ENCODE measurements around the gene HOXC9.

The HOXC9 gene

DNA sequence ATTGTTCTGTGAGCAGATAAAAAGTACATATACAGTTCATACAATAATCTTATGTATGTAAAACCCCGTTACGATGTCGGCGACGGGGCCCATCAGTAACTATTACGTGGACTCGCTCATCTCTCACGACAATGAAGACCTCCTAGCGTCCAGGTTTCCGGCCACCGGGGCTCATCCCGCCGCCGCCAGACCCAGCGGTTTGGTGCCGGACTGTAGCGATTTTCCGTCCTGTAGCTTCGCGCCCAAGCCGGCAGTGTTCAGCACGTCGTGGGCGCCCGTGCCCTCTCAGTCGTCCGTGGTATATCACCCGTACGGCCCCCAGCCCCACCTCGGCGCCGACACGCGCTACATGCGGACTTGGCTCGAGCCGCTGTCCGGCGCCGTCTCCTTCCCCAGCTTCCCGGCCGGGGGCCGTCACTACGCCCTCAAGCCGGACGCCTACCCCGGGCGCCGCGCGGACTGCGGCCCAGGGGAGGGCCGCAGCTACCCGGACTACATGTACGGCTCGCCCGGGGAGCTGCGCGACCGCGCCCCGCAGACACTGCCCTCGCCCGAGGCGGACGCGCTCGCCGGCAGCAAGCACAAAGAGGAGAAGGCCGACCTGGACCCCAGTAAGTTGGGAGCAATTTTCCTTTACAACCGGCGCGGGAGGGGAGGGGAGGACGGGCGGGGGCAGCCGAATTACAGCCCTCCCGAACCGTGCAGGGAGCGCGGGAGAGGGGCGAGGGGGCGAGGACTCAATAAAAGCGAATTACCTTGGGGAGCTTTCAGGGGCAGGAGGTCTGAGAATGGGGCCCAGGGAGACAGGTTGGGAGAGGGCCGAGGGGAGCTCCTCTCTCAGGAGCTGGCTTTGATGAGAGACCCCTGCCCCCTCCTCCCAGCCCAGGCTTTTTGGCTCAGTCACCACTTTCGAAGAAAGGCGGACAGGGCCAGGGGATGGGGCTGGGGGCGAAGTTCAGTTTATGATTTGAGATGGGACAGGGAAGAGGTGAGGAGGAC lies at the start of gene HOXC9:
TSS of gene HOXC9 (plus strand) at position 46 of the 999 bp plus-strand sequence. CDS start at position 74, 28 bp downstream.
- DNase-seq = no peak

DNA sequence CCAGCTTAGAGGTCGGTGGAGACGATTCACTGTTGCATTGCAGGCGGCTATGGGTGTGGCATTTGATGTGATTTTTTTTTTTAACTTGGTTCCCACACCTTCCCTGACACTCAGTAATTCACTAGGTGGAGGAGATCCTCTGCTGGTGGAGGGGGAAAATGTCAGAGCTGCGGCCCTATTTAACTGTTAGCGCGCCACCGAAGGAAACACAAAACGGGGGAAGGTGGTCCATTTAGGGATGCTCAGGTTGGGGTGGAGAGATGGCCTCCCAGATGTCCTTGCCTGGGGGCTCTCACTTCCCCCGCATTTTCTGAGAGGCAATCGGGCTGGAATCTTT lies 49.6 kb upstream of the HOXC9 start:
- no peak for DNase-seq

DNA sequence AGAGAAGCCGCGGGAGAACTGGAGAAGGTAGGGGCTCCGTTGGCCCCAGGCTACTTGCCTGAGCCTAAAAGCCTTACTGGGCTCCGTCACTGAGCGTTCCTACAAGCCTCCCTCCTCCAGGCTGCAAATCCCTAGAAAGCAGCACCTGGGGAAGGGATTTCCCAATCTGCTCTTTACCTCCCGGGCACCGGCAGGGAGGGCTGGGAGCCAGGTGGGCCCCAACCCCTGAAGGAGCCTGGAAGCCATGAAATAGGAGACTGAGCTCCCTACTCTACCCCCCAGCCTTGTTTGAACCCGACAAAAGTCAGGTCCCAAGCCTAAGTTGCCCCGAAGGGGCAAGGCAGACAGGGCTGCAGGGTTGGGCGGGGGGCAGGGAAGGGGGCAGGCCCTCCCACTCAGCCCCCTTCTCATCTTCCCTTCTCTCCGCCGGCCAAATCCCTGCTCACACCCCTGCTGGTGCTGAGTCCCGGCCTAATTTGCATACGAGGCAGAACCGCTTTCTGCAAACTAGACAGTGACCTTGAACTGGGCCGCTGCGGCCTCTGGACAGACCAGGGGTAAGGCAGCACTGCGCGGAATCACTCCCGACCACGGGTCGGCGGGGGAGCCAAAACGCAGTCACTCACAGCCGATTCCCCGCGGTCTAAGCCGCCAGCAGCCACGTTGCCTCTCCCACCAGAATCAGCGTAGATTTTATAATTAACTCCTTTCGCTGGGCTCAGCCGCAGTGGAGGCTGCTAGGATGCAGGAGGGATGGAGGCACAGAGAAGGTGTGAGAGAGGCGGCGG lies 49.0 kb upstream of the HOXC9 start:
- no peak for DNase-seq

DNA sequence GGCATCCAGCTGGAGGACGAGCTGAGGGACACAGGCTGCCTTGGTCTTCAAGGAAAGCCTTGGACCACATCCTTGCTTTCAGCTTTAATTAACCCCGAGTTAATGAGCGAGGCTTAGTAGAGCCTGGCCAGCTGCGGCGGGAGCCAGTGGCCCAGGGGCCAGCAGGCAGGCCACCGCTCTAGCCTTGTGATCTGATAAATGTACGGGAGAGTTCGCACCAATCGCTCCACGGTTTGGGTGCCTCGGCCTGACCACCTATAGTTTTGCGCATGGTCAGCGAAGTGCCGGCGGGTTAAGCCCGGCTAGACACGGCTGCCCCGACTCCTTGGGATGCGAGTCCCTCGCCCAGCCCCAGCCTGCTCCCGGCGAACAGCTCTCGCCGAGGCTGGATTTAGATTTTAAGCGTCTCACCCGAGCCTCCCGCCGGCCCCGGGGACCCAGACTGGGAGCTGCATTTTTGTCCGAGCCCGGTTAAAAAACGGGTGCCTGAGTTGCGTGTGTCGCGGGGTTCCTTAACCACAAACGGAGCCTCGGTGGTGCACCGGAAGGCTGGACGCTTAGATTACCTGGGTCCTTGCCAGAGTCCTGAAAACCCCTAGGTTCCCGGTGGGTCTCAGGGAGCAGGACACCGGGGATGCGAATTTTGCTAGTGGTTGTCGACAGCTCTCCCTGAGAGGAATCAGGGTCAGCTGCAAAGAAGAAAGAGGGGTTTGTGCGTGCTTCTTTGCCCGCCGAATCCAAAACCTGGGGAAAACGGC lies 48.2 kb upstream of the HOXC9 start:
- DNase-seq = no peak

DNA sequence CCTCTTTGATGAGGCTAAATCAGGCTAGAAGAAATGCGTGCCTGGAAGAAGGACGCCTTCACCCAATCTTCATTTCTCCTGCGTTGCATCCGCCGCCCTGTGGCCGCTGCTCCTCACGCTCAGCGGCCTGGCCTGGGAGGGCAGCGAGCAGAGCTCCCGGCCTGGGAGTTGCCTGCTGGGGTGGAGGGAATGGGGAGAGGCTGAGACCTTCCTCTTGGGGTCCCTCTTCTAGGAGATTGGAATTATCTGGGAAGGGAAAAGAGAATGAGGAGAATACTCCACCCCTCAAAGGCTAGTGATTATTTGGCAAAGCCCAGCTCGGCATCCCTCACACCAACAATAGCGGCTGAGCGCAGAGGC lies 47.6 kb upstream of the HOXC9 start:
- DNase-seq = no peak

DNA sequence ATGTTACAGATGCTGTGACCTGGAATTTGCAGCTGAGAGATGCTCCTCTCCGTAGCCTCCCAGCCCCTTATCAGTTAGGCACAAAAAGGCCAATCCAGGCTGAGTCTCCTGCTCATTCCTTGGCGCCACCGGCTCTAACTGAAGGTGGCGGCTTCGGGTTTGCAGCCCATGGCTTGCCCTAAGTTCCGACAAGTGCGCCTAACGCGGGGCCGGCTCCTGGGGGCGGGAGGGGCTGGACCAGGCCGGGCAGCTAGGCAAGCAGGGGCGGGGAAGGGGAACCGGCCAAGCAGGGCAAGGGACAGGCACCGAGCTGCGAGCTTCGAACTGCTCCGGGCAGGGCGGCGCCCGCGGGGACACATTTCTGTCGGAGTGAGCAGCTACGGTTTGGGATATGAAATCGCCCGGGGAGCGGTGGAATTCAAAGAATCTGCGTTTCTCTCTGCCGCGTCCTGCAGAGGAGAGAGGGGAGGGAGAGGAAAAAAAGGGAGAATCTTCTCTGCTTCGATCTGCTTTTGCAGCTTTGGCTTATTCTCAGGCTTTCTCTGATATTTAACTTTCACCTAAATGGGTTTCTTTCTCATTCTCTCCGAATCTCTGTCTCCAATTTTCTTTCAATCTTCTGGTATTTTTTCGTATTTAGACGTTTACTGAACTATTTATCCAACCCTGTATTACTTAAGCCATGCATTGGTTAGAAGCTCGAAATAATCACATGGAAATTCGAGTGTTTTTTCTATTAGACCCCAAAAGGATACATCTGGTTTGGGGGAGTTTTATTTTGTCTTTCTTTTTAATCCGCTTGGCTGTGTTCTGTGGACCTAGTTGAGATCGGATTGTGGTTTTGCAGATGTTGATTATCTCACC lies 46.9 kb upstream of the HOXC9 start:
- no peak for DNase-seq

DNA sequence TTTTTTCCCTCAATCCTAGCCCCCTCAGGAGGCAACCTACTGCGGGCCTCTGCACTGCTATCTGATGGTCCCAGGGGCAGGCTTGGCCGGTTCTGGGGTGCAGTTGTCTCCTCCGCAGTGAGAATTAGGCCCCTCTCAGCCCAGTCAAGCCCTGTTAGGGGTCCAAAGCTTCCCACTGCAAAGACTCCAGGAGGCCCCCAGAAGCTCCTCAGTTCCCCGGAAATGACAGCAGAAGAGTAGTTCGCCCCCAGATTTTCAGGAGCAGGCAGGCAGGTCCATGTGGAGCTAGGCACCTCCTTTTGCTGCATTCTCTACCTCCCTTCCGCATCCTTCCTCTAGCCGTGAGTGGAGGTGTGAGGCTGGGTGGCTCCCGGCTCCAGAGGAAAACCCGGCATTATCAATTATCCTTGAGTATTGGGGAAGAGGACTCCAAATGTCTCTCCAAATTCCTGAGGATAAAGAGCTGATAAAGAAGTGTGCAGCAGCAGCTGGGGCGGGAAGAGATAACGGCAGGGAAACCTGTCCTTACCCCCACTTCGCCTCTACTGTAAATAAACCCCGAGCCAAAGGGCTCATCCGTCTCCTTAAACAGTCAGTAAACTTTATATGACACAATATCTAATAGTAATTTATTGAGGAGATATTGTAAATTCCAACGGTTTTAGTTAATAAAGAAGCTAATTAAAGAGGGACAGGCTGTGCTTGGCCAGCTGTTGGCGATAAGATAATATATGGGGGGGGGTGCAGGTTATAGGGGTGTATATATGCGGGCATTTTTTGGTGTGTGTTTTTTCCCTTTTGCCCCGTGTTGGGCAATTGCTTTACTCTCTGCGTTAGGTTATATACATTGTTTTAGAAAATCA lies 45.9 kb upstream of the HOXC9 start:
- no peak for DNase-seq

DNA sequence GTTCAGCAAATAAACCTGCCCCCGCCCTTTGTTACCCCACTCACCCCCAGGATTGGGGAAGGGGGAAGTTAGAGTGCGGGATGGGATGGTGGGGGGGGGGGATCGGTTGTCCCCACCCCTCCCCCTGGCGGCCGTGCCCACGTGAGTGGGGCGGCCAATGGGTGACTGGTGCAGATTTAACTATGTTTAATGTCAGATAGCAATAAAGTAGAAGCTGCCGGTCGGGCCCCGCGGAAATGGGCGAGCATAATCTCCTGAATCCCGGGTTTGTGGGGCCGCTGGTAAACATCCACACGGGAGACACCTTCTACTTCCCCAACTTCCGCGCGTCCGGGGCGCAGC lies 45.3 kb upstream of the HOXC9 start, which contains the start of gene HOXC12:
TSS of gene HOXC12 (plus strand) at position 210 of the 342 bp plus-strand sequence. CDS start at position 237, 27 bp downstream.
- DNase-seq = no peak

DNA sequence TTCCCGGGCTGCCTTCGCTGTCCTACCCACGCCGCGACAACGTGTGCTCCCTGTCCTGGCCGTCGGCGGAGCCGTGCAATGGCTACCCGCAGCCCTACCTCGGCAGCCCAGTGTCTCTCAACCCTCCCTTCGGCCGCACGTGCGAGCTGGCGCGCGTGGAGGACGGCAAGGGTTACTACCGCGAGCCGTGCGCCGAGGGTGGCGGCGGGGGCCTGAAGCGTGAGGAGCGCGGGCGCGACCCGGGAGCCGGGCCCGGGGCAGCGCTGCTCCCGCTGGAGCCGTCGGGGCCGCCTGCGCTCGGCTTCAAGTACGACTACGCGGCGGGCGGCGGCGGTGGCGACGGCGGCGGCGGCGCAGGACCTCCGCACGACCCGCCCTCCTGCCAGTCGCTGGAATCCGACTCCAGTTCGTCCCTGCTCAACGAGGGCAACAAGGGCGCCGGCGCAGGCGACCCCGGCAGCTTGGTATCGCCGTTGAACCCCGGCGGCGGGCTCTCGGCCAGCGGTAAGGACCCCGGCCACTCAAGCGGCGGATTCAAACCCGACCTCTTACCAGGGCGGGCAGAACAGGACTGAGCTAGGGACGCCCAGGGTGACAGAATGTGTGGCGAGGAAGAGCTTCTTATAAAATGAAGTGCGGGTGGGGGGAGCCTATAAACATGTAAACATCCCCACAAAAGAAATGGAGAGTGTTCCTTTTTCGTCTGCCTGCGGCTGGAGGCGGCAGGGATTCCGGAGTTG lies 44.8 kb upstream of the HOXC9 start:
- DNase-seq = no peak

DNA sequence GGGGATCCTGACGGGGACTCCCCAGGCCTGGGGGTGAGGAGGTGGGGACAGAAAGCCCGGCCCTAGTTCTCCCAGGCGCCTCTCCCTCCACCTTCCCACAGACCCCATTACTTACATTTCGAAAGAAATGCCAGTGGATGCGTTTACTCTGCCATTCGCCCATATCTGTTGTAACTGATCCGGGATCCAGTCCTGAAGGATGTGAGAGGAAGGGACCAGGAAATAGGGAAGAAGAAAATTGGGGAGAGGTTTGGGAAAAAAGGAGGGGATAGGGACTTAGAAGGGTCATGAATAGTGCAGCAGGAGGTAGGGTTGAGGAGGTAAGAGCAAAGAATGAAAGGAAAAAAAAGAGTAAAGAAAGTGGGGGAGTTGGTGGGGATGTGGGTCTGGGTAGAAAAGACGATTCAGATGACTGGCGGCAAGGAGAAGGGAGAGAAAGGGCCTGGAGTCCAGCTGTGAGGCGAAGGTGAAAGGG lies 44.1 kb upstream of the HOXC9 start:
- DNase-seq = no peak

DNA sequence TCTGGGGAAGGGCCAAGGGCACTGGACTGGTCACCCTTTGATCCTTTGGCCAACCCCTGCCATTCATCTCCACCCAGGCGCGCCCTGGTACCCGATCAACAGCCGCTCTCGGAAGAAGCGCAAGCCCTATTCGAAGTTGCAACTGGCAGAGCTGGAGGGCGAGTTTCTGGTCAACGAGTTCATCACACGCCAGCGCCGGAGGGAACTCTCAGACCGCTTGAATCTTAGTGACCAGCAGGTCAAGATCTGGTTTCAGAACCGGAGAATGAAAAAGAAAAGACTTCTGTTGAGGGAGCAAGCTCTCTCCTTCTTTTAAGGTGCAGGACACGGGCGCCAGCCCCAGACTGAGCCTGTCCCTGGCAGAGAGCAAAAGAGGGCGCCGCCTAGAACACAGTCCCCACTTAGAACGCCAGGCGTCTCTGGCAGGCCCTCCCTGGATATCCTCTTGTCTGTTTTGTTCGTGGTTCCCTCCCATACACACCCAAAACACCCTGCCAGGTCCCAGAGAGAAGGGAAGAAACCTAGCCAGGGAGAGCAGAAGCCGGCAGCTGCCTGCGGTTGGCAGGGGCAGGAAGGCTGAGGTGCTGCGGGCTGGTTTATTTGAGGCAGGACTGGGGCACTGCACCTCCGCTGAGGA lies 43.6 kb upstream of the HOXC9 start:
- DNase-seq = no peak

DNA sequence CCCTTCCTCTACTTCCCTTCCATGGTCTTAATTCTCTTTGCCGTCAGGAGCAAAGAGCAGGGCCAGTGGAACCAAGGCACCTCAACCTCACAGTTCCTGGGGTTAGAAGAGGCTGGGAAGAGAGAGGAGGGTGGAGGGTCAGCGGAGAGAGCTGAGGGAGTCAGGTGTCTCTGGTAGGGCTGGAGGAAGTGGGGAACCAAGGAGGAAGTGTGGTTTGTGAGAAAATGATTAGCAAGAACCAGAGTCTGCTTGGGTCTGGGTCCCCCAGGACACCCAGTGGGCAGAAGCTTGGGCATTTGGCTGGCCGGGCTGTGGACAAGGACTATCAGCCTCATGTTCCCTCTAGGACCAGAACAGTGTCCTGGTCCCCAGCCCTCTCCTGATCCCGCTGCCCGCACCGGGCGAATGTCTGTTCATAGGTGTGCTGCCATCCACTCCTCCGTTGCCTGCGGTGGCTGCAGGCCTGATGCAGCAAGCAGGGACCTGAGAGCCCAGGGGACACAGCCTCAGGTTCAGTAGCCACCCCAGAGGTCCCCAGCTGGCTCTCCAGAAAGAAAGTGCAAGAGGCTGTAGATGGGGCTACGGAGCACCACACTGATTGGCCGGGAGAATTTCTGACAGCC lies 42.9 kb upstream of the HOXC9 start:
- no peak for DNase-seq

DNA sequence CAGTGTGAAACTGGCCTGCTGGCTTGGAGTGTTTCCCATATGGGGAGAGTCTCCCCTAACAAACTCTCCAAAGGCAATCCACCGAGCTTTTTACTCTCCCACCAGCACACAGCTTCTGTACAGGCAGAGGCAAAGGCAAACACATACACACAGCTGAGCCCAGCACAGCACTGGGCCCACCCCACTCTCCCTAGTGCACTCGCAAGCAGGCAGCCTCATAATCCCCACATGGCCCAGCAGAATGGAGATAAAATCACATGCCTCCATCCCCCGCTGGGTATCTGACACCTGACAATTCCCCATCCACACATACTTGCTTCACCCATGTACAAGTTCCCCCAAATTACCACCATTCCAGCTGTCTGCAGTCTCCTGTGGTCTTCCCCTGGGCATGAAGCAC lies 41.8 kb upstream of the HOXC9 start:
- DNase-seq = no peak

DNA sequence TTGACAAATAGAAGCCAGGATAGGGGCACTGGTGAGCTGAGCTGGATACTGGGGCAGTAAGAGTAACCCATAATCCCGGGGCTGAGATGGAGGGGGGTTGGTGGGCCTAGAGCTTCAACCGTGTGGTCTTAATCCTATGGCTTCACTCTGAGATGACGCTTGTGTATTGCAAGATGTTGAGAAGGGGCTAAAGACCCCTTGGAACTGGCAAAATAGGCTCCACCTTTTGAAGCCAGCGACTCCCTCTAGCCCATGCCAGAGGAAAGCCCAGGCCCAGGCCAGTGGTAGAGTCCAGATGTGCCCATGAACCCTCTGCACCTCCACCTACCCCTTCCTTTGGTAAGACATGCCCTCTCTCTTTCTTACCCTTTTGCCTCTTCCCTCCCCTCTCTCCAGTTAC lies 40.6 kb upstream of the HOXC9 start:
- no peak for DNase-seq

DNA sequence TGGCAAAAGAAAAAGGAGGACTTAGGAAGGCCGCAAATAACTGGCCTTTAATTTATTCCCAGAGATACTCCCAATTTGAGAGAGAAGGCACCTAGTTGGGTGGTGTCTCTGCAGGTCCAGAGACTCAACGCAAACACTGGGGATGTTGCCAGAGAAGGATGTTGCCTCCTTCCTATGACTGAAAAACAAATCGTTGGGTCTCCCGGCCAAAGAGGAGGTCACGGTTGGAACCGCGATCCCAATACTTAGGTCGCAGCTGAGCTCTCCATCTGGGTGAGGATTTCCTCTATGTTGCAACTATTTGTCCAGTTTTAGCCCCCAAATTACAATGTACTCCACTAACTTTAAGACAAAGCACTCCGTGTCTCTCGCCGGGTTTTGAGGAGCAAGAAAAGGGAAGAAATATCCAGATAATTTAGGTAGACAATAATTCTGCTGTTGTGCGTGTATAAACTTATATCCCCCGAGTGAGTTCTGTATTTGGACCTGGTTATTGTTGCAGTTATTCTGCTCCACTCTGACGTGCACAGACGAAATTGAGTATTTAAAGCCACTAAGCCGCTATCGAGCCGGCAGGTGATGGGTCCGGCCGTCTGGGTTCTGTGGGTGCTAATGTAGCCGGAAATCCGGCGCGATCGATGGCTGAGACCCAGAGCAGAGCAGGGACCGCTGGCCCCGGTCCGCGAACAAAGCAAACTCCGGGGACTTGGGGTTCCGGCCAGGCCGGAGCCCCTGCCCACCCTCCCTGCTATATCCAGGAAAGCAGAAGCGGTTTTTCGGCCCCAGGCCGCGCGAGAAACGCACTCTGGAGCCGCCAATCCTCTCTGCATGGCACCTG lies 39.6 kb upstream of the HOXC9 start:
- DNase-seq = no peak

DNA sequence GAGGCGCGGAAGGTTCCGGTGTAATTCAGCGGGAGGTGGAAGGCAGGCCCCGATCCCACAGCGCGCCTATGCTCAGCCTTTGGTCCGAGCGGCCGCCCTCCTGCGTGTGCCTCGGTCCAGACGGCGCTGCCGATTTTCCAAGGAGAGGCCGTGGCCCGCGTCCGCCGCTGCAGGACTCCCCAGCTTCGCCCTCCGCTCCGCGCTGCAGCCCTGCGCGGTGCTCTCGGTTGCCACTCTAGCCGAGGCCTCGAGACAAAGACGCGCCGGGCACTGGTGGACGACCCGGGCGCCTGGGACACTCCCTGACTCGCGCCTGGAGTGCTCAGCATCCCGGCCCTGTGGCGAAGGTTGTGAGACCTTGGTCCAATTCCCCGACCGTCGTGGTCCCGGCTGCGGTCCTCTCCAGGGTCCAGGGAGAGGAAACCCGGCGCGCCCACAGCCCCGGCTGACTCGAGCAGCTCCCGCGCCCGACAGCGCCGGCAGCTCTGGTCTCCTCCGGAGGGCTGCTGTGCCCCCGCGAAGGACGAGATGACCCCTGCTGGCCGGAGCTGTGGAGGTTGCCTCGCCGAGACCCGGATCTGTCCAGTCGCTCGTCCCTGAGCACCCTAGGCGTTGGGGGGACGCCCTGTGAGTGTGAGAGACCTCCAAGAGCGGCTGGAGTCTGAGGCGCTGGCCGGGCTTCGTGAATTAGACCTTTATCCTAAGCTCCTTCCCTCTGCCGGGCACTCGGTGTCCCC lies 38.8 kb upstream of the HOXC9 start:
- no peak for DNase-seq

DNA sequence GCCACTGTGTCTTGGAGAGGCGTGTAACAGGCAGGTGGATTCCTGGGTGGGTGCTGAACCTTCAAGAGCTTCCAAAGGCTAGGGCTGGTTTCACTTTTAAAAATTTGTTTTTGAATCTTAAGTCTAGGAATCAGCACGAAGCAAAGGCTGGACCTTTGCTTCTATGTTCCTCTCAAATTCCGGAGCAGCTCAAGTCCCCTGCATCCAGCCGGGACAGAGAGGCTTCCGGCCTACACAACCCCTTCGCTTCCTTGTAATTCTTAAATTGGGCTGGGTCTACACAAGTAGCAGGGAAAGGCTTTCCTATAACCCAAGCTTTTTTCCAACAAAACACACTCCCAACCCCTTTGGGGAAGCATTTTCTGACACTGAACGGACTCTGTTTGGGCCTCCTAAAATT lies 37.0 kb upstream of the HOXC9 start:
- DNase-seq = no peak
